Kidney capillary endothelial cell (primary cell): Measurements from ENCODE around the gene VIL1.

Experiments
- DNase-seq: peaks from one replicate; pipeline ENCODE4 v3.0.0-alpha.2; 2018; ENCODE audit warnings: low spot score

Gene VIL1

DNA sequence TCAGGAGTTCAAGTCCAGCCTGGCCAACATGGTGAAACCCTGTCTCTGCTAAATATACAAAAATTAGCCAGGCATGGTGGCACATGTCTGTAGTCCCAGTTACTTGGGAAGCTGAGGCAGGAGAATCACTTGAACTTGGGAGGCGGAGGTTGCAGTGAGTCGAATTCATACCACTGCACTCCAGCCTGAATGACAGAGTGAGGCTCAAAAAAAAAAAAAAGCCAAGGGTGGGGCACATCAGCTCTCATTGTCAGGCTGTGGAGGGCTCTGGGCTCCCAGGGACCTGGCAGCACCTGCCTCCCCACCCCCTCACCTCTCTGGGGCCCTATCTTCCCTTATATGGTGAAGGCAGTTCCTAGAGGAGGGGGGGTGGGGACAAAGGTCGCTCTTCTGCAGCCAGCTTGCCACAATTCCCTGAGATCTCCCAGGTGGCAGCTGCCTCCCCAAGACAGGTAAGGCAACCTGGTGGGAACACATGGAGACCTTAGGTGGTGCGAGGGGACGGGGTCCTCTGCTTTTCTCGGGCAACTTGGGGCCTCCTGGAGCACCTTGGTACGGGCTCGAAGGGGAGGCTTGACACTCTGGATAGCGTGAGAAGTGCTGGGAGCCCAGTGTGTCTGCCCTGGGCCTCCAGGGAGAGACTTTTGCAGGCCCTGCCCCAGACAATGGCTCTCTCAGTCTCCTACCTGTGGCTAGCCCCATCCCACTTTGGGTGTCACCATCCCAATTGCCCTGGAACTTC lies at the start of gene VIL1:
TSS of gene VIL1 (plus strand) at position 407 of the 742 bp plus-strand sequence. CDS start 4,656 bp downstream, outside the sequence.
- no peak for DNase-seq

DNA sequence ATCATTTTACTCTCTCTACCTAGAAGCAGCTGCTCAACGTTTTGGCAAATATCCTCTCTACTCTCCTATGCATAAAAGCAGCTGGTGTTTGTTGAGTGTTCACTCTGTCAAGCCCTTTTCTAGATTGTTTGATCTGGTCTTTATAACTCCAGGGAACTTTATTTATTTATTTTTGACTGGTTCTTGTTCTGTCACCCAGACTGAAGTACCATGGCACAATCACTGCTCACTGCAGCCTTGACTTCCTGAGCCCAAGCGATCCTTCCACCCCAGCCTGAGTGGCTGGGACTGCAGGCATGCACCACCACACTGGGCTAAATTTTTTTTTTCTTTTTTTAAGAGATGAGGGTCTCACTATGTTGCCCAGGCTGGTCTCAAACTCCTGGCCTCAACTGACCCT lies 49.6 kb upstream of the VIL1 start:
- no peak for DNase-seq

DNA sequence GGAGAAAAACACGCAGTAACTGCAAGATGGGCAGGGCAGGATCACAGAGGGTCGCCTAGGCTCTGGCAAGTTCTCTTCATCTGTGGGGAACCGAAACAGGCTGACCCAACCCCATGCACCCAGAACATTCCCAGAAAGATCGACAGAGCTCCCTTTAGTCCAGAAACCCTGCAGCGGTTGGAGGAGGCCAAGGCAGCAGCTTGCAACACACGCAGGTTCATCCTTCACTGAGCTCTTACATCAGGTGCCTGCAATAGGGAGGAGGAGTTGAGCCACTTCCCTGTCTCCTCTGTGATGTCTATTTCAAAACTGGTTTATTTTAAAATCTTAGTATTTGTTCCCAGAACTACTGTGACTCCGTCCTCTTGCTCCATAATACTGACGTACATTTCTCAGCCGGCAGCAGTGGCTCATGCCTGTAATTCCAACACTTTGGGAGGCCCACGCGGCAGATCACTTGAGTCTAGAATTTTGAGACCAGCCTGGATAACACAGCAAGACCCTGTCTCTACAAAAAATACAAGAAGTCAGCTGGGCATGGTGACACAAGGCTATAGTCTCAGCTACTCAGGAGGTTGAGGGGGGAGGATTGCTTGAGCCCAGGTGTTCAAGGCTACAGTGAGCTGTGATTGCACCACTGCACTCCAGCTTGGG lies 48.4 kb upstream of the VIL1 start:
- no peak for DNase-seq

DNA sequence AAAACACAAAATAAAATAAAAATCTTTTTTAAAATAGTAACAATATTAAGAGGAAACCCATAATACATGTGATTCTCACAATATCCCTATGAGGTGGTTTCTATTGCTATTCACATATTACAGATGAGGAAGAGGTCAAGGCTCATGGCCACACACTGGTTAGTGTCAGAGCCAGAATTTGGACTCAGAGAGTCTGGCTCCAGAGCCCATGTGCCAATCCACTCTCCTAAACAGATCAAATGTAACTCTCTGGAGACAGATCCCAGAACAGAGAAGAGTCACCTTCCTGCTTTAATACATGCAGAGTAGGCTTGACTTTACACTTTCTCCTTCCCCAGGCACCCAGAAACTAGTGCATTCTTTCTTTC lies 47.0 kb upstream of the VIL1 start:
- no peak for DNase-seq

DNA sequence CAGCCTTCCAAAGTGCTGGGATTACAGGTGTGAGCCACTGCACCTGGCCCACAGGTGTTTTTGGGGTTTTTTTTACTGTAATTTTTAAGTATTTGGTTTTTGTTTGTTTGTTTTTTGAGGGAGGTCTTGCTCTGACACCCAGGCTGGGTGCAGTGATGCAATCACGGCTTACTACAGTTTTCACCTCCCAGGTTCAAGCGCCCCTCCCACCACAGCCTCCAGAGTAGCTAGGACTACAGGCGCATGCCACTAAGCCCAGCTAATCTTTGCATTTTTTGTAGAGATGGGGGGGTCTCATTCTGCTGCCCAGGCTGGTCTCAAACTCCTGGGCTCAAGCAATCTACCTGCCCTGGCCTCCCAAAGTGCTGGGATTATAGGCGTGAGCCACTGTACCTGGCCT lies 44.1 kb upstream of the VIL1 start:
- no peak for DNase-seq

DNA sequence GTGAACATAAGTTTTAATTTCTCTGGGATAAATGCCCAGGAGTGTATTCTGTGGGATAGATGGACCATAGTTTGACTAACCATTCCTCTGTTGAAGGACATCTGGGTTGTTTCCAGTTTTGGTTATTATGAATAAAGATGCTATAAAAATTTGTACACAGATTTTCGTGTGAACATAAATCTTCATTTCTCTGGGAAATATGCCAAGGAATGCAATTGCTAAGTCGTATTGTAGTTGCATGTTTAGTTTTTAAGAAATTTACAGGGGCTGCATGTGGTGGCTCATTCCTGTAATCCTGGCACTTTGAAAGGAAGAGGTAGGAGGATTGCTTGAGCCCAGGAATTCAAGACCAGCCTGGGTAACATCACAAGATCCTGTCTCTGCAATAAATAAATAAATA lies 43.7 kb upstream of the VIL1 start:
- DNase-seq, result no peak

DNA sequence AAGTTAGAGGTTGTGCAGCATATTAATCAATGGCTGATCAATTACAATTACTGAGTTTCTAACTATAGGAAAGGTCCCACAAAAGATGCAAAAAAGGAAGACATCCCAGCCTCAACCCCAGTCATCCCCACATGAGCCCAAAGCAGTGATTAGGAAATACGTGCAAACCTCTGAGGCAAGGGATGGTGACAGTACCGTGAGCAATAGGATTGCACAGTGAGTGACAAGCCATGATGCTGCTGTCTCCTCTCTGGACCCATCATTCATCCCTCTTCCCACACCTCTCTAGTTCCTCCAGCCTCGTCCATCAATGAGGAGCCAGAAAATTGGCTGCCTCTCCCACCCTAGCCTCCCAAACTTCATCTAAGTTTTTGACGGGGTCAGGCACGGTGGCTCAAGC lies 40.9 kb upstream of the VIL1 start:
- no peak for DNase-seq

DNA sequence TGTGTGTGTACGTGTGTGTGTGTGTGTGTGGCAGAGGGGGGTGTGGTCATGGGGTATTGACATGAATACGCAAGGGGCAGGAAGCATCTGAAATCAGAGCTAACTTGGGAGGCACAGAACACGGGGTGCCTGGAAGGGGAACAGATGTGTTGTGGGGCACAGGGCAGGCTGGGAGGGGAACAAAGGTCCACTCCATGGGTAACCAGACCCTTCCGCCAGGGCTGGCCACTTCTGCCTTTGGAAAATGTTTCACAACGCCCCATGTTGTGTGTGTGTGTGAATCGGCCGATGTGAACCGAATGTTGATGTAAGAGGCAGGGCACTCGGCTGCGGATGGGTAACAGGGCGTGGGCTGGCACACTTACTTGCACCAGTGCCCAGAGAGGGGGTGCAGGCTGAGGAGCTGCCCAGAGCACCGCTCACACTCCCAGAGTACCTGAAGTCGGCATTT lies 37.0 kb upstream of the VIL1 start, which contains the start of gene SLC11A1:
TSS of gene SLC11A1 (plus strand) at position 358 of the 451 bp plus-strand sequence. CDS start 96 bp downstream, outside the sequence.
- DNase-seq, result no peak

DNA sequence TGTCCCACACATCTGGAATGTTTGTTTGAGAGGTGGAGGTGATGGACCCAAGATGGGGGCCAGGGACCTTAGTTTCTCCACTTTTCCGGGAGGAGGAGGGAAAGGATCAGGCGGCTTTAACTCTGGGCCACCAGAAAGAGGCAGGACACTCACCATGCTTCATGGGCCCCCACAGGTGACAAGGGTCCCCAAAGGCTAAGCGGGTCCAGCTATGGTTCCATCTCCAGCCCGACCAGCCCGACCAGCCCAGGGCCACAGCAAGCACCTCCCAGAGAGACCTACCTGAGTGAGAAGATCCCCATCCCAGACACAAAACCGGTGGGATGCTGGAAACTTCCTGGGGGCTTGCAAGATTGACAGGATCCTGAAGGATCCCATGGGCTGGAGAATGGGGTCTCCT lies 36.1 kb upstream of the VIL1 start:
- DNase-seq, result no peak

DNA sequence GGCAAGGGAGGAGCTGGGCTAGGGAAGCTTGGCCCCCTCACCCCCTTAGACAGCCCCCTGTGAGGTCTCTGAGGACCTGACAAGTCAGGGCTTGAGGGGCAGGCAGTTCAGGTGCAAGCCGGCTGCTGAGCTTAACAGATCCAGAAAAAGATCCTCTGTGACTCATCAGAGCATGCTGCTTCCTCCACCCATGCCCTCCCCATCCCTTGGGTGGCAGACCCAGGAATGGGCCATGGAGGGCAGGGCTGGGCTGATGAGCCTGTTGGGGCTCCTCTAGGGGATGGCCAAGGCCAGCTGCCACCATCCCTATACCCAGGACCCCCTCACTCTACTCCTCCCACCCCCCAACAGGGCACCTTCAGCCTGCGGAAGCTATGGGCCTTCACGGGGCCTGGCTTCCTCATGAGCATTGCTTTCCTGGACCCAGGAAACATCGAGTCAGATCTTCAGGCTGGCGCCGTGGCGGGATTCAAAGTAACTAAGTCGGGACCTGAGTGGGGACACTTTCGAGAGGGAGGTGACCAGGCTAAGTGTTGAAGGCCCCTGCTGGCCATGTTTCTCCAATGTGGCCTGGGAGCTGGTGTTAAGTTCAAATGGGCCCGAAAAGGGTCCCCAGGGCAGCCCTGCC lies 34.9 kb upstream of the VIL1 start:
- DNase-seq, result no peak

DNA sequence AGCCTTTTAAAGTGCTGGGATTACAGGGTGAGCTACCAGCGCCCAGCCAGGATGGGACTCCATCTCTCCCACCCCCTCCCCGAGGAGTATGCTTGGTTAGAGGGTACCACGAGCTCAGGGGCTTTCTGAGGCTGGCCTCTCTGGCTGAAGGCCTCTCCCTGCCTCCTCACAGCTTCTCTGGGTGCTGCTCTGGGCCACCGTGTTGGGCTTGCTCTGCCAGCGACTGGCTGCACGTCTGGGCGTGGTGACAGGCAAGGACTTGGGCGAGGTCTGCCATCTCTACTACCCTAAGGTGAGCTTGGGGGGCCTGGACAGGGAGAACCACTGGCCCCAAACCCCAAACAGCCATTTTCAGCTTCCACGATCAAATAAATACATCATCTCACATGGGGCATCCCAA lies 33.9 kb upstream of the VIL1 start:
- DNase-seq, result no peak

DNA sequence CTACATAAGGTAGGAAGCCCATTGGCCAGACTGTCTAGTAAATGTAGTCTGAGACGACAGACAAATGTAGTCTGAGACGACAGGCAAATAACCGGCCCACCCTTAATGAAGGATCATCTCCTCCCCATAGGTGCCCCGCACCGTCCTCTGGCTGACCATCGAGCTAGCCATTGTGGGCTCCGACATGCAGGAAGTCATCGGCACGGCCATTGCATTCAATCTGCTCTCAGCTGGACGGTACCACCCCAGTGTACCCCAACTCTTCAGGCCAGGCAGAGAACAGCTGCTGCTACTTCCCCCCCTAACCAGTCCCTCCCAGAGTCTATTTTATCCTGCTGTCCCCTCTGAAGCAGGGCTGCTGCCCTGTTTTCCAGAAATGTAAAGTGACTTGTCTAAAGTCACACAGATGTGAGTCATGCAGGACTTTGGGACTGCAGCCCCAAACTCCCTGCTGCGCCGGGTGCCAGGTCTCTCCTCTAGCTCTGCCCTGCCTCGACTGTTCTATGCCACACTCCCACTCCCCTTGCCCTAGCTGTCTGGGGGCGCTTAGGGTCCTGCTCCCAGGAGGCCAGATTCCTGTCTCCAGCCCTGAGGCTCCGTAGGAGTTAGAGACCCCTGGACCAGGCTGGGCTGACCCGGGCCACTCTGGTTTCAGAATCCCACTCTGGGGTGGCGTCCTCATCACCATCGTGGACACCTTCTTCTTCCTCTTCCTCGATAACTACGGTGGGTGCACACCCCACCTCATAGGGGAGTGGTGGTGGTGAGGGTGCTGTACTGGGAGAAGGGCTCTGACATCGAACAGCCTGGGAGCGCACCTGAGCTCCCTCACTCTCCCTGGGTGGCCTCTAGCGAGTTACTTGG lies 32.2 kb upstream of the VIL1 start:
- no peak for DNase-seq

DNA sequence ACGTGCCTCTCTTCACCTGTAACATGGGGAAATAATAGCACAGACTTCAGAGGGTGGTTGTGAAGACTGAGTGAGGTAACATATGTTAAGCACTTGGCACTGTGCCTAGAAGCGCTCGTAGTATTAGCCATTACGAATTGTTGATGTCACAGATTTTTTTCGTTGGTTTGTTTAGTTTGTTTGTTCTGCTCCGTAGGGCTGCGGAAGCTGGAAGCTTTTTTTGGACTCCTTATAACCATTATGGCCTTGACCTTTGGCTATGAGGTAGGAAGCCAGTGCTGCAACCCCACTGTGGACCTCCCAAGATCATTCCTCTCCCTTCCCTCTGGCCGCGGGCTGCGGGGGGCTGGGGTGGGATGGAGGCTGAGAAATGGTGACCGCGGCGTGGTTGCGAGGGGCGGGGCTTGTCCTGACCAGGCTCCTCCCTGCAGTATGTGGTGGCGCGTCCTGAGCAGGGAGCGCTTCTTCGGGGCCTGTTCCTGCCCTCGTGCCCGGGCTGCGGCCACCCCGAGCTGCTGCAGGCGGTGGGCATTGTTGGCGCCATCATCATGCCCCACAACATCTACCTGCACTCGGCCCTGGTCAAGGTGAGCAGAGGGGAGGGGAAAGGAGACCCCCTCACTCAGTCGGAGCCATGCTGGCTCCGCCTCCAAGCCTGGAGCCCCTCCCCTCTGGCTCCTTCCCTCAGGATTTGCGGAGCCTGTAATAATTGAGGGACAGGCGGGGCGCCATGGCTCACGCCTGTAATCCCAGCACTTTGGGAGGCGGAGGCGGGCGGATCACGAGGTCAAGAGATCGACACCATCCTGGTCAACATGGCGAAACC lies 31.3 kb upstream of the VIL1 start:
- DNase-seq, result peak; percentile 52

DNA sequence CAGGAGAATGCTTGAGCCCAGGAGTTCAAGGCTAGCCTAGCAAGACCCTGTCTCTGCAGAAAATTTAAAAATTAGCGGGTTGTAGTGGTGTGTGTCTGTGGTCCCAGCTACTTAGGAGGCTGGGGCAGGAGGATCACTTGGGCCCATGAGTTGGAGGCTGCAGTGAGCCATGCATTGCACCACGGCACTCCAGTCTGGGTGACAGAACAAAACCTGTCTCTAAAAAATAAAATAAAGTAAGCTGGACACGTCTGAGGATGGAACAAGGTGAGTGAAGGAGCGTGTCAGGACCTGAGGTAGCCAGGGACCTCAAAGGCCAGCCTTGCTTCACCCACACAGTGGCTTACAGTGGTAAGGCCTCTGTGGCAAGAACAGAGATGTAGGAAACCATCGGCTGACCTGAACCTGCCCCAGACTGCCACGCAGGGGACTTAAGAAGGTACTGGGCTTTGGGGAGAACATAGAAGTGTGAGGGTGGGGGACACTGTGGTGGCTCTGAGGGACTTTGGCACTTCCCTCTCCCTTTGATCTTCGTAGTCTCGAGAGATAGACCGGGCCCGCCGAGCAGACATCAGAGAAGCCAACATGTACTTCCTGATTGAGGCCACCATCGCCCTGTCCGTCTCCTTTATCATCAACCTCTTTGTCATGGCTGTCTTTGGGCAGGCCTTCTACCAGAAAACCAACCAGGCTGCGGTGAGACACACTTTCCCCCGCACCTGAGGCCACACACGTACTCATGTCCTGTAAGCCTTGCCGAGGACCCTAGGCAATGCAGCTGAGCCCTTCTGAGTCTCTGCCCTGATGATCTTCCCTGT lies 29.4 kb upstream of the VIL1 start:
- DNase-seq, result no peak

DNA sequence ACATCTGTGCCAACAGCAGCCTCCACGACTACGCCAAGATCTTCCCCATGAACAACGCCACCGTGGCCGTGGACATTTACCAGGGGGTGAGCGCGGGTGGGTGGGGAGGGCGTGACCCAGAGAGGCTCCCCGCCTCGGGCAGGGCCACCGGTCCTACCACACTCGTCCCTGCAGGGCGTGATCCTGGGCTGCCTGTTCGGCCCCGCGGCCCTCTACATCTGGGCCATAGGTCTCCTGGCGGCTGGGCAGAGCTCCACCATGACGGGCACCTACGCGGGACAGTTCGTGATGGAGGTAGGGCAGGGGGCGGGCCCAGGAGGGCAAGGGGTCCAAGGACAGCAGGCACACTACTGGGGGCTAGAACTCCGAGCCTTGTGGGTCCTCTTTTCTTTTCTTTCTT lies 27.7 kb upstream of the VIL1 start:
- no peak for DNase-seq

DNA sequence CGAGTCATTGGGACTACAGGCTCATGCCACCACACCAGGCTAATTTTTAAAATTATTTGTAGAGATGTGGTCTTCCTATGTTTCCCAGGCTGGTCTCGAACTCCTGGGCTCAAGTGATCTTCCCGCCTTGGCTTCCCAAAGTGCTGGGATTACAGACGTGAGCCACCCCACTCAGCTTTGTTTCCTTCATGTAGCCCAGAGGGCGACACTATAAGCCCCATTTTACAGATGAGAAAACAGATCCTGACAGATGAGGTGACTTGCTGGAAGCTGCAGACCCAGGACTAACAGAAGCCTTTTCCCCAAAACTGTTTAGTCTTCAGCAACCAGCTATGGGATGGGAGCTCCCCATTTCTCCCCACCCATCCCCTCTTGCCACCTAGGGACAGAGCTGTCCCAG lies 26.5 kb upstream of the VIL1 start:
- no peak for DNase-seq

DNA sequence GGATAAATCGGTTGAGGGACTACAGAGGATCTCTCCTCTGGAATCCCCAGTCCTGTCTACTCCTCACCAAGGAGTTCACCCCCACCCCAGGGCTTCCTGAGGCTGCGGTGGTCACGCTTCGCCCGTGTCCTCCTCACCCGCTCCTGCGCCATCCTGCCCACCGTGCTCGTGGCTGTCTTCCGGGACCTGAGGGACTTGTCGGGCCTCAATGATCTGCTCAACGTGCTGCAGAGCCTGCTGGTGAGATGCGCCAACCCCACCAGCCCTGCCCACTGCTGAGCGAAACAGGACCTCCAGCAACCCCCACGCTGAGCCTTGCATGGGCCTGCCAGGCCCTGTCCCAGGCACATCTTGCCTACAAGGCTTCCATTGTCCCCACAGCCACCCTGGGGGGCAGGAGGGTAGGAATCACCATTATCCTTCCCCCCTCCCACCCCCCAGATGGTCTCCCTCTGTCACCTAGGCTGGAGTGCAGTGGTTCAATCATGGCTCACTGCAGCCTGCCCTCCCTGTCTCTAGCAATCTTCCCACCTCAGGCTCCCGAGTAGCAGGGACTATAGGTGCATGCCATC lies 25.9 kb upstream of the VIL1 start:
- no peak for DNase-seq

DNA sequence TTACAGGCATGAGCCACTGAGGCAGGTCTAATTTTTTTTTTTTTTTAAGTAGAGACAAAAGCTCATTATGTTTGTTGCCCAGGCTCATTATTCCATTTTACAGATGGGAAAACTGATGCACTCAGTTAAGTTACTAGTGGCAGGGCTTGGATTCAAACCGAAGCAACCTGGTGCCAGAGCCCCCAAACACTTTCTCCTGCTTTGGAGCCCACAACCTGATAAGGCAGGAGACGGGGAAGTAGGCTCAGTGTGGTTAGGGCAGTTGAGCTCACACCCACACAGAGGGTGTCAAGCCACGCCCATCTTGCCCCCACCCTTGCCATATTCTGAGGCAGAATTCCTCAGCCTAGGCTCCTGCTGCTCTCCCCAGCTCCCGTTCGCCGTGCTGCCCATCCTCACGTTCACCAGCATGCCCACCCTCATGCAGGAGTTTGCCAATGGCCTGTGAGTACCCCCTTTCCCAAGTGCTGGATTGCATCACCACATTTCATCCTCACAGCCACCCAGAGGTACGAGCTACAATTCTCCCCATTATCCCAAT lies 25.1 kb upstream of the VIL1 start:
- no peak for DNase-seq

DNA sequence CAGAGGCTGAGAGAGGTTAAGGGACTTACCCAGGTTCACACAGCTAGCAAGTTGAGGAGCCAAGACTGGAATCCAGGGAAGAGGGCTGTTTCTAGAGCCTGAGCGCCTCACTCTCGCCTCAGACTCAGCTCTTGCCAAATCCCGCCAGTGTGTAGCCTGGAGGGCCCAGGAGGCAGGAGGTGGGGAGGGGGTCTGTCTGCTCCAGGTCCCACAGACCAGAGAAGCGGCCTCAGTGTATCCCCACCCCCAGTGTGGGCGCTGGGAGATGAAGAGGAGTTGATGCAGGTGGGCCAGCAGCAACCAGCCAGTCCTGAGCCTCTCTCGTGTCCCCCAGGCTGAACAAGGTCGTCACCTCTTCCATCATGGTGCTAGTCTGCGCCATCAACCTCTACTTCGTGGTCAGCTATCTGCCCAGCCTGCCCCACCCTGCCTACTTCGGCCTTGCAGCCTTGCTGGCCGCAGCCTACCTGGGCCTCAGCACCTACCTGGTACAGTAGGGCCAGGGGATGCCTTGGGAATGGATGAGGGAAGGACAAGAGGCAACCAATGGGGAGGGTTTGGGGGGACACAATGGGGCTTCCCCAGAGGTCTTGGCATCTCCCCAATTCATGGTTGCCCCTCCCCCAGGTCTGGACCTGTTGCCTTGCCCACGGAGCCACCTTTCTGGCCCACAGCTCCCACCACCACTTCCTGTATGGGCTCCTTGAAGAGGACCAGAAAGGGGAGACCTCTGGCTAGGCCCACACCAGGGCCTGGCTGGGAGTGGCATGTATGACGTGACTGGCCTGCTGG lies 24.4 kb upstream of the VIL1 start:
- no peak for DNase-seq
